Measurements from ENCODE around the gene CENPN.

DNA sequence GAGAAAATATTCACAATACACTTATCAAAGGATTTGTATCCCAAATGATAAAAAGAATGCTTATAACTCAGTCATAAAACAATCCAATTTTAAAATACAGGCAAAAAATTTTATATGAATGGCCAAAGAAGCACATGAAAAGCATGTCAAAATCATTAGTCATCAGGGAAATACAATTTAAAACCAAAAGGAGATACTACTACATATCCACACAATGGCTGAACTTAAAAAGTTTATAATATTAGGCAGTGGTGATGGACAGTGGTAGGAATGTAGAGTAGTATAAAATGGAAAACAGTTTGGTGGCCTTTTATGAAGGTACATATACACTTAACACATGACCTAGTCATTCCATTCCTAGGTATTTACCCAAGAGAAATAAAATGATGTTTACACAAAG, 12.6 kb upstream of the CENPN start:
- TF ChIP-seq CTCF (IDR thresholded peaks at IDR 0.05) (no peak), POLR2A (IDR thresholded peaks at IDR 0.05) (no peak)

Measured in adrenal gland (tissue), 5 donors.